ENCODE measurements around the gene ZBTB21.

ZBTB21 gene

GRCh38 chr21:42039911-42040351 lies 29.8 kb upstream of the ZBTB21 start:
- peak; percentile 23 for DNase-seq (ENCODE audit: low read depth, low spot score)

- no peak for DNase-seq (ENCODE audit: low read depth, low spot score)
Measured at GRCh38 chr21:42039470-42039901, 29.3 kb upstream of the ZBTB21 start.

GRCh38 chr21:42038826-42039425 lies 28.8 kb upstream of the ZBTB21 start:
- DNase-seq (ENCODE audit: low read depth, low spot score): peak; percentile 31

GRCh38 chr21:42038393-42038792 lies 28.2 kb upstream of the ZBTB21 start:
- DNase-seq (ENCODE audit: low read depth, low spot score): no peak

- no peak for DNase-seq (ENCODE audit: low read depth, low spot score)
Measured at GRCh38 chr21:42037943-42038342, 27.8 kb upstream of the ZBTB21 start.

GRCh38 chr21:42037516-42037915 lies 27.4 kb upstream of the ZBTB21 start:
- no peak for DNase-seq (ENCODE audit: low read depth, low spot score)

- DNase-seq (ENCODE audit: low read depth, low spot score): no peak
Measured at GRCh38 chr21:42036313-42036712, 26.2 kb upstream of the ZBTB21 start.

- DNase-seq (ENCODE audit: low read depth, low spot score): no peak
Measured at GRCh38 chr21:42032968-42033367, 22.8 kb upstream of the ZBTB21 start.

GRCh38 chr21:42032266-42032665 lies 22.1 kb upstream of the ZBTB21 start:
- no peak for DNase-seq (ENCODE audit: low read depth, low spot score)

GRCh38 chr21:42031816-42032215 lies 21.7 kb upstream of the ZBTB21 start:
- no peak for DNase-seq (ENCODE audit: low read depth, low spot score)

- no peak for DNase-seq (ENCODE audit: low read depth, low spot score)
Measured at GRCh38 chr21:42031241-42031640, 21.1 kb upstream of the ZBTB21 start.

GRCh38 chr21:42030311-42030710 lies 20.2 kb upstream of the ZBTB21 start:
- no peak for DNase-seq (ENCODE audit: low read depth, low spot score)

- DNase-seq (ENCODE audit: low read depth, low spot score): no peak
Measured at GRCh38 chr21:42028766-42029425, 18.7 kb upstream of the ZBTB21 start.

- no peak for DNase-seq (ENCODE audit: low read depth, low spot score)
Measured at GRCh38 chr21:42027822-42028765, 17.9 kb upstream of the ZBTB21 start.

- DNase-seq (ENCODE audit: low read depth, low spot score): no peak
Measured at GRCh38 chr21:42027085-42027821, 17.1 kb upstream of the ZBTB21 start.

GRCh38 chr21:42026082-42026435 lies 15.9 kb upstream of the ZBTB21 start:
- DNase-seq (ENCODE audit: low read depth, low spot score): no peak

GRCh38 chr21:42025376-42026081 lies 15.4 kb upstream of the ZBTB21 start:
- DNase-seq (ENCODE audit: low read depth, low spot score): no peak

GRCh38 chr21:42022906-42023305 lies 12.7 kb upstream of the ZBTB21 start:
- no peak for DNase-seq (ENCODE audit: low read depth, low spot score)

GRCh38 chr21:42022091-42022430 lies 11.9 kb upstream of the ZBTB21 start:
- no peak for DNase-seq (ENCODE audit: low read depth, low spot score)

- DNase-seq (ENCODE audit: low read depth, low spot score): no peak
Measured at GRCh38 chr21:42021371-42022090, 11.4 kb upstream of the ZBTB21 start.

- no peak for DNase-seq (ENCODE audit: low read depth, low spot score)
Measured at GRCh38 chr21:42019706-42020105, 9.5 kb upstream of the ZBTB21 start.
